KMS-11 (cell line): ENCODE measurements around the gene RAET1L.
"Not testable (repeated sequence)": the region's sequence is repeated elsewhere in the genome, so short reads cannot be mapped to it uniquely, and the experiment has no call there.

Experiments used
- H2AFZ ChIP-seq: fragments of 200-600 bp; sonication (generic); 2 replicates; pipeline ENCODE4 v1.6.1; 2016; ENCODE audit warnings: antibody characterized with exemption, mixed run types, low read depth
- H3K27ac ChIP-seq: fragments of 200-600 bp; sonication (generic); 2 replicates; pipeline ENCODE4 v1.6.1; 2016; ENCODE audit warnings: mild to moderate bottlenecking, mixed run types
- H3K27me3 ChIP-seq: fragments of 200-600 bp; sonication (generic); 2 replicates; pipeline ENCODE4 v1.6.1; 2017; ENCODE audit warnings: mild to moderate bottlenecking, low read depth, mixed run types, moderate library complexity; ENCODE audit not compliant: insufficient read depth
- H3K36me3 ChIP-seq: fragments of 200-600 bp; sonication (generic); 2 replicates; pipeline ENCODE4 v1.6.1; 2017; ENCODE audit warnings: mild to moderate bottlenecking, mixed run types; ENCODE audit not compliant: insufficient read depth
- H3K4me1 ChIP-seq: fragments of 200-600 bp; sonication (generic); 2 replicates; pipeline ENCODE4 v1.6.1; 2016; ENCODE audit warnings: mild to moderate bottlenecking, low read depth, mixed run types; ENCODE audit not compliant: poor library complexity, severe bottlenecking
- H3K4me2 ChIP-seq: fragments of 200-600 bp; sonication (generic); 2 replicates; pipeline ENCODE4 v1.7.0; 2016; ENCODE audit warnings: mild to moderate bottlenecking, mixed run types
- H3K4me3 ChIP-seq: fragments of 200-600 bp; sonication (generic); IDR thresholded peaks from 2 replicates; pipeline ENCODE4 v1.6.1; 2017; ENCODE audit warnings: low read depth, low read length, mixed read lengths; ENCODE audit not compliant: insufficient read depth
- H3K79me2 ChIP-seq: fragments of 200-600 bp; sonication (generic); 2 replicates; pipeline ENCODE4 v1.6.1; 2016; ENCODE audit warnings: low read depth, mixed run types; ENCODE audit not compliant: insufficient read depth
- H3K9ac ChIP-seq: fragments of 200-600 bp; sonication (generic); 2 replicates; pipeline ENCODE4 v1.6.1; 2016; ENCODE audit warnings: mild to moderate bottlenecking, mixed run types
- H4K20me1 ChIP-seq: fragments of 200-600 bp; sonication (generic); 2 replicates; pipeline ENCODE4 v1.6.1; 2016; ENCODE audit warnings: mild to moderate bottlenecking, mixed run types; ENCODE audit not compliant: insufficient read depth
- TF ChIP-seq, protein P1 (sequence below): fragments of 200-600 bp; sonication (generic); conservative IDR thresholded peaks from 2 replicates; pipeline ENCODE4 v1.6.1; 2017; ENCODE audit warnings: low read depth, mild to moderate bottlenecking, antibody characterized with exemption, low read length, moderate library complexity, mixed read lengths

RAET1L gene

DNA sequence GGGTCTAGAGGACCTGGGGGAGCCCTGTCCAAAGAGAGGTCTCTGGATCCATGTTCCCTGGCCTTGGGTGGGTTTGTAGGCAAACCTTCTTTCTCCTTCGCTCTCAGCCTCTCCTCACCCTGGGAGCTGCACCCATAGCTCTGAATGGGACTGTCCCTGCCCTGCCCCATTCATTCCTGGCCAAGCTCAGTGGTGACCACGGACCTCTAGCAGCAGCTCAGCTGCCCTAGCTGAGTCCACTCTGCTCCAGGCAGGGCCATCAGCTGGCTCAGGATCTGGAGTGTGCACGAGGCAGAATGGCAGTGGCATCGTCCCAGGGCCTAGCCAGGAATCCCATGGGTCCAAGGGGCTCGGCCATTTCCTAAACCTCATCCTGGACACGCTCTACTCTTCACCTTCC is 38.3 kb upstream of the RAET1L start:
- no peak overlapping the region for H3K27ac ChIP-seq
- TF ChIP-seq, protein P1, sequence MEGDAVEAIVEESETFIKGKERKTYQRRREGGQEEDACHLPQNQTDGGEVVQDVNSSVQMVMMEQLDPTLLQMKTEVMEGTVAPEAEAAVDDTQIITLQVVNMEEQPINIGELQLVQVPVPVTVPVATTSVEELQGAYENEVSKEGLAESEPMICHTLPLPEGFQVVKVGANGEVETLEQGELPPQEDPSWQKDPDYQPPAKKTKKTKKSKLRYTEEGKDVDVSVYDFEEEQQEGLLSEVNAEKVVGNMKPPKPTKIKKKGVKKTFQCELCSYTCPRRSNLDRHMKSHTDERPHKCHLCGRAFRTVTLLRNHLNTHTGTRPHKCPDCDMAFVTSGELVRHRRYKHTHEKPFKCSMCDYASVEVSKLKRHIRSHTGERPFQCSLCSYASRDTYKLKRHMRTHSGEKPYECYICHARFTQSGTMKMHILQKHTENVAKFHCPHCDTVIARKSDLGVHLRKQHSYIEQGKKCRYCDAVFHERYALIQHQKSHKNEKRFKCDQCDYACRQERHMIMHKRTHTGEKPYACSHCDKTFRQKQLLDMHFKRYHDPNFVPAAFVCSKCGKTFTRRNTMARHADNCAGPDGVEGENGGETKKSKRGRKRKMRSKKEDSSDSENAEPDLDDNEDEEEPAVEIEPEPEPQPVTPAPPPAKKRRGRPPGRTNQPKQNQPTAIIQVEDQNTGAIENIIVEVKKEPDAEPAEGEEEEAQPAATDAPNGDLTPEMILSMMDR, result no peak
- H3K4me3 ChIP-seq, result no peak overlapping the region

DNA sequence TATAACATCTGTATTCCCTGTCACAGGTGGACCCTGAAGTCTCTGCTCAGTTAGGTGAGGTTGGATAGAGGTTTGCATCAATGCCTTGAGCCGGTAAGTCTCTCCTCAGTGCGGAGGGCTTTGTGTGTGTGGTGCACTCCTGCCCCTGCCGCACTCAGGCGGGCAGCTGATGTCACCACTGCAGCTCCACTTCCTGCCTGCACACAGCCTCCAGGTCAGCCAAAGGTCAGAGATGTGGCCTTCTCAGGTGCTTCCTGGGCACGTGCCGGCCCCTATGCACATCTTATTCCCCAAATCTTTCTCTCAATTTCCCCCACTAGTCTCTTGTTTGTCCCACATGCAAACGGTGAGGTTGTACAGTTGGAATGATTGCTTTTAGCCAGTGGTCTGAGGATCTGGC is 34.6 kb upstream of the RAET1L start:
- H3K4me2 ChIP-seq, H4K20me1 ChIP-seq, H3K79me2 ChIP-seq, H3K4me3 ChIP-seq, H3K4me1 ChIP-seq, H3K27me3 ChIP-seq, H3K36me3 ChIP-seq, H3K27ac ChIP-seq, H2AFZ ChIP-seq, H3K9ac ChIP-seq: not testable (repeated sequence)

More for the DNA sequence above, 38.3 kb upstream of the RAET1L start:
- Histone ChIP-seq H3K27me3 (no peaks in the 10 kb centered on the region), H3K36me3 (no peaks in the 10 kb centered on the region), H4K20me1 (no peaks in the 10 kb centered on the region), H3K79me2 (no peaks in the 10 kb centered on the region), H3K9ac (no peak overlapping the region), H3K4me2 (no peak overlapping the region), H2AFZ (no peak overlapping the region), H3K4me1 (no peaks in the 10 kb centered on the region)

DNA sequence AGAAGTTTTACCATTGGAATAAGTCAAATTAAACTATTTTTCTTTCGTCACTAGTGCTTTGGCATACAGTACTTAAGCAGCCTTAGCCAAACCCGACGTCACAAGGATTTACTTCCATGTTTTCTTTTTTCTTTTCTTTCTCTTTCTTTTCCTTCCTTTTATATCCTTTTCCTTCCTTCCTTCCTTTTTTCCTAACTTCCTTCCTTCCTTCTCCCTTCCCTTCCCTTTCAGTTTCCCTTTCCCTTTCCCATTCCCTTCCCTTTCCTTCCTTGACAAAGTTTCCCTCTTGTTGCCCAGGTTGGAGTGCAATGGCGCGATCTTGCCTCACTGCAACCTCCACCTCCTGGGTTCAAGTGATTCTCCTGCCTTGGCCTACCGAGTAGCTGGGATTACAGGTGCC is 33.7 kb upstream of the RAET1L start:
- no peaks in the 10 kb centered on the region for H3K36me3 ChIP-seq

DNA sequence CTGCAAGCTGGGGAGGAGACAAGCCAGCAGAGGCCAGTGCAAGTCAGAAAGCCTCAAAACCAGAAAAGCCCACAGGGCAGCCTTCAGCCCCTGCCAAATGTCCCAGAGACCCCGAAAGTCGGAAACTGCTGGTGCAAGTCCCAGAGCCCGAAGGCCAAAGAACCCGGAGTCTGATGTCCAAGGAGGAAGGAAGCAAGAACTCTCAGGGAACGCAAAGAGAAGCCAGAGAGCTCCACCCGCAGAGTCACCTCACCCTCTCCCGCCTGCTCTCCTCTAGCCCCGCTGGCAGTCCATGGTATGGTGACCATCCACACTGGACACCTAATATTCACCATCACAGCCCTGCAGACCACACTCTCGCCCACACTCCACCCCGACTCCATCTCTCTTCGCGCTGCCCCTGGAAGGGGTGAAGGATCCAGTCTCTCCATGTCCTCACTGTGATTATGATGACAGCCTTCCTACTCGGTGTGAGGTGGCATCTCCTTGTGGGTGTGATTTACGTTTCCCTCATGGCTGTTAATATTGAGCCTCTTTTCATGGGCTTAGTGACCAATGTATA is 33.0 kb upstream of the RAET1L start:
- Histone ChIP-seq H3K4me2 (no peak overlapping the region), H3K79me2 (no peaks in the 10 kb centered on the region), H3K9ac (no peak overlapping the region), H3K36me3 (no peaks in the 10 kb centered on the region), H3K27me3 (peaks cover 12% of the 10 kb centered on the region; the same call in 1 of the 2 replicates), H2AFZ (no peak overlapping the region), H3K4me1 (no peaks in the 10 kb centered on the region), H4K20me1 (no peaks in the 10 kb centered on the region), H3K4me3 (no peak overlapping the region), H3K27ac (no peak overlapping the region)
- TF ChIP-seq, protein P1, result no peak

More for the DNA sequence above, 33.7 kb upstream of the RAET1L start:
- H3K4me3 ChIP-seq, result no peak overlapping the region
- no peak overlapping the region for H3K9ac ChIP-seq
- no peaks in the 10 kb centered on the region for H3K79me2 ChIP-seq
- no peaks in the 10 kb centered on the region for H3K4me1 ChIP-seq
- H3K4me2 ChIP-seq, result no peak overlapping the region
- TF ChIP-seq, protein P1, result no peak
- peaks cover 6% of the 10 kb centered on the region; the same call in 1 of the 2 replicates for H3K27me3 ChIP-seq
- no peak overlapping the region for H2AFZ ChIP-seq
- H3K27ac ChIP-seq, result no peak overlapping the region
- no peaks in the 10 kb centered on the region for H4K20me1 ChIP-seq

DNA sequence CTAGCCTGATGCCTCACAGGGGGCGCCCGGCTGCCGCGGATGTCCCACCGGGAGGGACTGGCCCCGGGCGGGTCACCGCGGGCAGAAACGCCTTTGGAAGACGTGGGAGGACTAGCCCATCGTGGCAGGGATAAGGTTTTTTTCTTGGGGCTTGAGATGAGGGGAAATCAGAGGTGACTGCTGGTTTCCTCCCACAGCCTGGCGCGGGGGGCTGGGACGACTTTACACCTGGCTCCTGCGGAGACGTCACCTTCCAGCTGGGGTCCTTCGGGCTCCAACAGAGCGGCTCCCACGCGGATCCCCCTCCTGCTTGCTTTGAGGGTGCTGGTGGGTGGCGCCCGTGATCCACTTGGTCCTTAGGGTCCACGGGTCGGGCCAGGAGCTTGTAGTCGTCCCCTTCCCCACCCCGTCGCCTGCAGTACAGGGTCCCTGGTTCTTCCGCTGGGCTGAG is 32.2 kb upstream of the RAET1L start:
- H3K27ac ChIP-seq, result no peak overlapping the region
- H3K9ac ChIP-seq, result no peak overlapping the region
- H3K4me3 ChIP-seq, result no peak overlapping the region
- H2AFZ ChIP-seq, result no peak overlapping the region
- H3K36me3 ChIP-seq, result no peaks in the 10 kb centered on the region
- H4K20me1 ChIP-seq, result no peaks in the 10 kb centered on the region
- H3K79me2 ChIP-seq, result no peaks in the 10 kb centered on the region
- TF ChIP-seq, protein P1, result no peak
- no peaks in the 10 kb centered on the region for H3K4me1 ChIP-seq
- H3K4me2 ChIP-seq, result no peak overlapping the region
- peaks cover 19% of the 10 kb centered on the region; the same call in 1 of the 2 replicates for H3K27me3 ChIP-seq
